ENCODE measurements around the gene N4BP2L2. TPM values are rescaled to one million over a fixed set of nuclear protein-coding genes. Genes with fewer than 3 reads are reported as not detected.
A peak's percentile ranks its signal among the peaks of the same experiment; 100 is the strongest.

Gene N4BP2L2
- total RNA-seq, 1 donor from 2014 or later: 105 TPM

- H3K27me3 Mint-ChIP-seq (ENCODE audit: low read depth): no peaks in the 10 kb centered on the region
- DNase-seq (ENCODE audit: low spot score): no peak
- peaks cover 45% of the 10 kb centered on the region for H3K36me3 Mint-ChIP-seq (ENCODE audit: low read depth)
- H3K9me3 Mint-ChIP-seq: no peaks in the 10 kb centered on the region
- peaks cover 16% of the 10 kb centered on the region for H3K4me1 Mint-ChIP-seq (ENCODE audit: low read depth)
- H3K27ac Mint-ChIP-seq: no peak overlapping the region
- intact Hi-C loops (cut with micrococcal nuclease): no loop called here
- no peak overlapping the region for H3K4me3 Mint-ChIP-seq (ENCODE audit: low read depth)
Observed at GRCh38 chr13:32409001-32409313, 129.6 kb downstream of the N4BP2L2 start.

GRCh38 chr13:32408296-32409000 is 130.1 kb downstream of the N4BP2L2 start:
- H3K27ac Mint-ChIP-seq: peak overlapping the region; percentile 36
- H3K4me3 Mint-ChIP-seq (ENCODE audit: low read depth): peak overlapping the region; percentile 20
- DNase-seq (ENCODE audit: low spot score): no peak
- no peaks in the 10 kb centered on the region for H3K27me3 Mint-ChIP-seq (ENCODE audit: low read depth)
- intact Hi-C loops (cut with micrococcal nuclease): no loop called here
- H3K4me1 Mint-ChIP-seq (ENCODE audit: low read depth): peaks cover 16% of the 10 kb centered on the region
- no peaks in the 10 kb centered on the region for H3K9me3 Mint-ChIP-seq
- H3K36me3 Mint-ChIP-seq (ENCODE audit: low read depth): peaks cover 45% of the 10 kb centered on the region

DNA sequence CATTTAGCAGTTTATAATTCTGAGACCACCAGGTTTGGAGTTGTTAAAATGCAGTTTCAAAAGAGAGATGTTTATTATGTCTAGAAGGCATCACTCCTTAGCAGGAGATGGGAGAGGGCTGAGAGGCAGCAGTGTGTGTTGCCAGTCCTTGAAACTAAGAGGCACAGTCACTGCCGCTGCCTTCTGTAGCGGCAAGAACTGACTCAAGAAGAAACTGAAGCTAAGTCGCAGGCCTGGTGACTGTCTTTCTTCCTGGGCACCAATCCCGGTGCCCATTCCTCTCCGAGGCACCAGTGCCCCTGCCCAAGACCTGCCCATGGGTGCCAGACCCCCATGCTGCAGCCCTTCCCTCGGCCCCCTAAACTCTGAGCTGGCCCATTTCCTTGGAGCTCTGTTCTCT is 130.7 kb downstream of the N4BP2L2 start:
- H3K27me3 Mint-ChIP-seq (ENCODE audit: low read depth): no peaks in the 10 kb centered on the region
- peaks cover 50% of the 10 kb centered on the region for H3K36me3 Mint-ChIP-seq (ENCODE audit: low read depth)
- intact Hi-C loops (cut with micrococcal nuclease): no loop called here
- H3K9me3 Mint-ChIP-seq: no peaks in the 10 kb centered on the region
- H3K4me1 Mint-ChIP-seq (ENCODE audit: low read depth): peaks cover 16% of the 10 kb centered on the region
- H3K4me3 Mint-ChIP-seq (ENCODE audit: low read depth): no peak overlapping the region
- H3K27ac Mint-ChIP-seq: peak overlapping the region; percentile 36
- DNase-seq (ENCODE audit: low spot score): no peak

- Mint-ChIP-seq H3K36me3 (ENCODE audit: low read depth) (peaks cover 65% of the 10 kb centered on the region), H3K9me3 (no peaks in the 10 kb centered on the region), H3K4me1 (ENCODE audit: low read depth) (peaks cover 7% of the 10 kb centered on the region), H3K27me3 (ENCODE audit: low read depth) (no peaks in the 10 kb centered on the region), H3K4me3 (ENCODE audit: low read depth) (no peak overlapping the region), H3K27ac (no peak overlapping the region)
- intact Hi-C loops (cut with micrococcal nuclease): no loop called here
- DNase-seq (ENCODE audit: low spot score): no peak
Observed at GRCh38 chr13:32403108-32403507, 135.5 kb downstream of the N4BP2L2 start.

- intact Hi-C loops (cut with micrococcal nuclease): no loop called here
- peaks cover 38% of the 10 kb centered on the region for H3K36me3 Mint-ChIP-seq (ENCODE audit: low read depth)
- no peak for DNase-seq (ENCODE audit: low spot score)
- H3K27ac Mint-ChIP-seq: no peak overlapping the region
- no peak overlapping the region for H3K4me3 Mint-ChIP-seq (ENCODE audit: low read depth)
- no peaks in the 10 kb centered on the region for H3K27me3 Mint-ChIP-seq (ENCODE audit: low read depth)
- peaks cover 23% of the 10 kb centered on the region for H3K4me1 Mint-ChIP-seq (ENCODE audit: low read depth)
- H3K9me3 Mint-ChIP-seq: no peaks in the 10 kb centered on the region
Observed at GRCh38 chr13:32391101-32391619, 147.4 kb downstream of the N4BP2L2 start.

DNA sequence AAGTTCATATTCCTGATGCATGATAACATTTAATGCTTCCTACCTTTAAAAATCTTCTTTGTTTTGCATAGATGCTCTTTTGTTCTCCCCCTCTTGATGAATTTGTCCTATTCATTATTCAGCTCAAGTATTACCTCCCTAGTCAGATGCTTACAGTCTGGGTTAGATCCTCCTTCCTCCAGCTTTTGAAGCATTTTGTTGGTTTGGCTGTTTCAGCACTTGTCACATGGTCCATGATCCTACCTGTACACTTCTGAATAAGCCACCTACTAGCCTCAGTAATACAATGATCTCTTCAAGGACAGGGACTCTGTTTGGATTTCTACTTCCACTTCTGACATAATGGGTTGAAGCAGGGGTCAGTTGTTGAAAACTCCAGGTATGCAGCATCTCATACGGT is 148.1 kb downstream of the N4BP2L2 start:
- Mint-ChIP-seq H3K4me1 (ENCODE audit: low read depth) (peaks cover 23% of the 10 kb centered on the region), H3K36me3 (ENCODE audit: low read depth) (peaks cover 37% of the 10 kb centered on the region), H3K4me3 (ENCODE audit: low read depth) (no peak overlapping the region), H3K9me3 (no peaks in the 10 kb centered on the region), H3K27ac (no peak overlapping the region), H3K27me3 (ENCODE audit: low read depth) (no peaks in the 10 kb centered on the region)
- intact Hi-C loops (cut with micrococcal nuclease): no loop called here
- DNase-seq (ENCODE audit: low spot score): no peak

- intact Hi-C loops (cut with micrococcal nuclease): no loop called here
- Mint-ChIP-seq H3K4me3 (ENCODE audit: low read depth) (no peak overlapping the region), H3K9me3 (no peaks in the 10 kb centered on the region), H3K27me3 (ENCODE audit: low read depth) (no peaks in the 10 kb centered on the region), H3K36me3 (ENCODE audit: low read depth) (peaks cover 37% of the 10 kb centered on the region), H3K4me1 (ENCODE audit: low read depth) (peaks cover 23% of the 10 kb centered on the region), H3K27ac (no peak overlapping the region)
- DNase-seq (ENCODE audit: low spot score): no peak
Observed at GRCh38 chr13:32390048-32390447, 148.5 kb downstream of the N4BP2L2 start.

DNA sequence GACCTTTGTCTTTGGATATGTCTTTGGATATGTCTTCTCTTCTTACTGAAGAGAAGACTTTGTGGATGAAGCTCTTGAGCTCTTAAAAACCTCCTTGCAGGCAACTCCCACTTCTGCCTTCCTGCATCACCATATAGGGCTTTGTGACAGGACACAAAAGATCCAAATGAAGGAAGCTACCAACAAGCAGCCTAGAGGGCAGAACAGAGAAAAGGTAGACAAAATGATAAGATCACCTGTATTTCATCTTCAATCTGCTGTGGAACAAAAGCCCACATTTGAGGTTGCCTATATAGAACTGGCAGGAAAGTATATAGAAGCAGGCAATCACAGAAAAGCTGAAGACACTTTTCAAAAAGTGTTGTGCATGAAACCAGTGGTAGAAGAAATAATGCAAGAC is 153.2 kb downstream of the N4BP2L2 start:
- no peak overlapping the region for H3K4me3 Mint-ChIP-seq (ENCODE audit: low read depth)
- peaks cover 19% of the 10 kb centered on the region for H3K36me3 Mint-ChIP-seq (ENCODE audit: low read depth)
- peaks cover 8% of the 10 kb centered on the region for H3K4me1 Mint-ChIP-seq (ENCODE audit: low read depth)
- H3K27me3 Mint-ChIP-seq (ENCODE audit: low read depth): no peaks in the 10 kb centered on the region
- H3K9me3 Mint-ChIP-seq: no peaks in the 10 kb centered on the region
- no peak overlapping the region for H3K27ac Mint-ChIP-seq
- intact Hi-C loops (cut with micrococcal nuclease): no loop called here
- DNase-seq (ENCODE audit: low spot score): no peak

GRCh38 chr13:32384702-32385101 is 153.9 kb downstream of the N4BP2L2 start:
- intact Hi-C loops (cut with micrococcal nuclease): no loop called here
- H3K27me3 Mint-ChIP-seq (ENCODE audit: low read depth): no peaks in the 10 kb centered on the region
- peaks cover 4% of the 10 kb centered on the region for H3K4me1 Mint-ChIP-seq (ENCODE audit: low read depth)
- H3K27ac Mint-ChIP-seq: no peak overlapping the region
- no peaks in the 10 kb centered on the region for H3K9me3 Mint-ChIP-seq
- no peak for DNase-seq (ENCODE audit: low spot score)
- peaks cover 21% of the 10 kb centered on the region for H3K36me3 Mint-ChIP-seq (ENCODE audit: low read depth)
- no peak overlapping the region for H3K4me3 Mint-ChIP-seq (ENCODE audit: low read depth)

DNA sequence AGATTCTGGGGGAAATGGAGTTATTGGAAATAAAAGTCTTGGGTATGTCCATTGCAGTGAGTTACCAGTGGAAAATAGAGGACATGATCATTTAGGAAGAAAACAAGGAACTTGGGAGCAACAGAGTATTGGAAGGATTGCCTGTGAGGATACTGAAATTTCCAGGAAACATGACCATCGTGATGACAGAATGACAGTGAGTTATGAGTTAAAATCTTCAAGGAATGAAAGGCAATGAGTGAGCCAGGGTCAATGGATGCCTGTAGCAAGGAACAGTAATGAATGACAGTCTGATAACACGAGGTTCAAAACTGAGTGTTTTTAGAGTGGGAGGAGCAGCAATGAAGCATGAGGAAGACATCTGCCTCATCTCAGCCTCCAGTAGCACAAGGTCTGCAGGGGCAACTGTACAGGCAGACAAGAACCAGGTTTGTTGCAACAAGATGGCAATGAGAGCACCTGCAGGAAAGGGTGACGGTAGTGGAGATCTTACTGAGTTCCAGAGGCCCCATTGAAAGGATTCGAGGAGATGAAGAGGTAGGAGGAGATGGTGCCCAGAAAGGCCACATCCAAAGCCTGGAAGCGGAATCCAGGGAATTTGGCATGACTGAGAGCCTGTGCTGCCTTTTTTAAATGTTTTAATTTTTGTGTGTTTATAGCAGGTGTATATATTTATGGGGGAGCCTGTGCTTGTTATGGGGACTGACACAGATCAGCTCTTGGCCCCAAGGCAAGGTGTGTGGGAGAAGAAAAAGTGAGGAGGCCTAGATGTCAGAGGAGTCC is 154.6 kb downstream of the N4BP2L2 start:
- Mint-ChIP-seq H3K9me3 (no peaks in the 10 kb centered on the region), H3K27me3 (ENCODE audit: low read depth) (no peaks in the 10 kb centered on the region), H3K36me3 (ENCODE audit: low read depth) (peaks cover 22% of the 10 kb centered on the region), H3K27ac (no peak overlapping the region), H3K4me1 (ENCODE audit: low read depth) (no peaks in the 10 kb centered on the region), H3K4me3 (ENCODE audit: low read depth) (no peak overlapping the region)
- no peak for DNase-seq (ENCODE audit: low spot score)
- intact Hi-C loops (cut with micrococcal nuclease): no loop called here

Other genes with a start within 250 kb of the N4BP2L2 start
- not detected in 2 replicates for gene ZAR1L, start 223.4 kb downstream of the N4BP2L2 start, total RNA-seq
- 18.6 and 19.4 TPM in 2 replicates for gene BRCA2, start 223.3 kb downstream of the N4BP2L2 start, total RNA-seq
- gene N4BP2L1, start 110.7 kb downstream of the N4BP2L2 start, total RNA-seq: 26.1 and 28.6 TPM in 2 replicates
- gene PDS5B, start 47.7 kb upstream of the N4BP2L2 start, total RNA-seq: 58.5 and 63.1 TPM in 2 replicates

All from activated T-helper 2 cell treated with anti-CD3 and anti-CD28 coated beads, Interferon-gamma antibody, Interleukin-2, Interleukin-4, amounts not matched to agents 10 μg/mL and 5 μg/mL and 100 μg/mL, durations not matched to agents 14 hours and 24 hours and 36 hours (primary cell).